ENCODE data around the gene CHST14. TPM values are rescaled to one million over a fixed set of nuclear protein-coding genes. Genes with fewer than 3 reads are reported as not detected.

The CHST14 gene
- total RNA-seq, 1 donor from 2014 or later = 17.2 TPM

- no peak for DNase-seq
Measured at GRCh38 chr15:40489274-40490175, 18.7 kb downstream of the CHST14 start.

GRCh38 chr15:40493089-40493840, 22.5 kb downstream of the CHST14 start:
- DNase-seq = no peak

GRCh38 chr15:40495516-40495915, 24.7 kb downstream of the CHST14 start:
- no peak for DNase-seq

DNA sequence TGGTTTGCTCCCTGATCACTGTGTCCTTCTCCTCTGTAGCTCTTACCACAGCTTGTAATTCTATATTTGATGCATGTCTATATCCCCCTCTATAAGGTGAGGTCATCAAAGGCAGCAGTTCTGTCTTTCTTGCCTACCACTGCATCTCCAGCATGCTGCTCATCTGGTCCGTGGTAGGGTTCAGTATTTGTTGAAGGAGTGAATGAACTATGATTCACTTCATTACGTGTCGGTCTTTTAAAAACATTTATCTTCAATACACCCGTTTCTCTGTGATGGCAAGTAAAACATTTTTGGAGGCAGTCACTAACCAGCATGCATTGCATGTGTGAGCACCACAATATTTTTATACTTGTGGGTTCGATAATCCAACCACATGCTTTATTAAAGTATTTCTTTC, 27.6 kb downstream of the CHST14 start:
- DNase-seq = no peak

DNA sequence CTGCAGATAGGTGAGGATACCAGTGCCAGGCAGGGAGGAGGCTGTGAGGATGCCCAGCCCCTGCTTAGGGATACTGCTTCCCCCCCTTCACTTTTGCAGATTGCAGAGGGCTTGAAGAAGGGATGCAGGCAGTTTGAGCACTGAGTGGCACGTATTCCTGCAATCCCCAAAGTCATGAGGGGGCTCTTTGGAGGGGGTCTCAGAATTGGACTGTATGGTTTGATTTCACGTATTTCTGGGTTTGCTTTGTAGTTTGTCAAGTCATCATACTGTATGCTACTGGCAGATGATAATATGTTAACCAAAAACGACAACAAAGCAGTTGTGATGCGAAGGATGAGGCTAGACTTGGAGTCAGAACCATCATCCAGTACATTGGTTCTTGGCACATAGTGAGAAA, 28.1 kb downstream of the CHST14 start:
- DNase-seq = no peak

DNA sequence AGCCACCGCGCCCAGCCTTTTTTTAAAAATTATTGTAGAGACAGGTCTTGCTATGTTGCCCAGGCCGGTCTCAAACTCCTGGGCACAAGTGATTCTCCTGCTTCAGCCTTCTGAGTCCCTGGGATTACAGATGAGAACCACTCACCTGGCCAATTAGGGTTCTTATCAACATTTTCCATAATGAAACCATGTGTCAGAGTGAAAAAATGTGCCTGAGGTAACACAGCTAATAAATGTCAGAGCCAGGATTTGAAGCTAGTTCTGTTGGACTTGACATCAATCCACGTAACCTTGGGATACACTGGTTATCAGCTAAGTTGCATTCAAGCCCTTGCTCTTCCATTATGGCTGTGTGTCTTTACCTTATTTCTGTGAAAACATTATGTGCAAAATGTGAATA, 29.1 kb downstream of the CHST14 start:
- DNase-seq = no peak

- no peak for DNase-seq
Measured at GRCh38 chr15:40500568-40501330, 30.0 kb downstream of the CHST14 start.

DNA sequence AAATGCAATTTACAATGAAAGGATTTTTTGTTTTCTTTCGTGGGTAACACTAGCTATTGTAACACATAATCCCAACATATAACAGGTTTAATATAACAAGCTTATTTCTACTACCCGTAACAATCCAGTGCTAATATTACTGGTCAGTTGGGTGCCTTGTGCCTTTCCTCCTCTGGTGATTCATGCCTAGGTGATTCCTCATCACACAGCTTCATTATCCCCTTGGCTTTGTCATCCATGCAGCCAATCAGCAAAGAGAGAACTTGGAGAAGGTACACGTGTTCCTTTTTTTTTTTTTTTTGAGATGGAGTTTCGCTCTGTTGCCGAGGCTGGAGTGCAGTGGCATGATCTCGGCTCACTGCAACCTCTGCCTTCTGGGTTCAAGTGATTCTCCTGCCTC, 30.7 kb downstream of the CHST14 start:
- DNase-seq = no peak

DNA sequence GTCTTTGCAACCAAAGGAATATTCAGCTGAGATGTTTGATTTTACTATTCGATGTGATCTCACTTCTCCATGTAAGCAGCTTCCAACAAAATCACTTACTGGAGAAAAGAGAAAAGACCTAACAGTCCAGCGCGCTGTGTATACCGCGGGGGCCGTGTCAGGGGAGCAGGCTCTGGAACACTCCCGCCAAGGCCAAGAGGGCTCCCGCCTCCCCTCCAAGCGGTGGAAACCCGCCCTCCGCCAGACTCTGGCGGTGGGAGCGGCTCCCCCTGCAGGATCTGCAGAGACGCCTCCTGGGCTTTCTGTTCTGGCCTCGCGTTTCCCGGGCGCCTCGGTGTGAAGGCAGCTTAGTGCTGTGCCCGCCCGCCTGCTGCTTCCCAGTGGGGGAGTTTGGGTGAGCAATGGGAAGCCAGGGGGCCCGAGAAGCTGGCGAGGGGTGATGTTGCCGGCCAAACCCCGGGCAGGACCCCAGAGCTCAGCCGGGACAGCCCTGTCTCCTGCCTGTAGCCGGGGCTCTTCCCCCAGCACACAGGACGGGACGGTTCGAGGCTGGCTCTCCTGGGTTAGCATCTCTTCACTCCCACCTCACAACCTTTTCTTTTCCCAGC, 36.3 kb downstream of the CHST14 start:
- DNase-seq = peak; percentile 88

- no peak for DNase-seq
Measured at GRCh38 chr15:40508216-40508615, 37.4 kb downstream of the CHST14 start.

DNA sequence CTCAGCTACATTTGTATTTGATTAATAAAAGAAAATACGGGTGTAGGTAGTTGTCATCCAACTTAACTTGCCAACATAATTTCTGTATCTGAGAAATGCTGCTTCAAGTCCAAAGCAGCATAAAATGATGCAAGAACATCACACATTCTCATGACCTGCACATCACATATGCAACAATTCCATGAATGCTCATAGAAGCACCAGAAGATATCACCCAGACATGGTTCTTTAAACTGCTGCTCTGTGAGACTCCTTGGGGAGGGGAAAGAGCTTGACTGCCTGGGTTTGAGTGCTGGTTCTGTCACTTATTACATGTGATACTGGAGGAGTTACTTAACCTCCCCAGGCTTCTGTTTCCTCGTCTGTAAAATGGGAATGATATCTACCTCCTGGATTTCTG, 39.4 kb downstream of the CHST14 start:
- DNase-seq = no peak

DNA sequence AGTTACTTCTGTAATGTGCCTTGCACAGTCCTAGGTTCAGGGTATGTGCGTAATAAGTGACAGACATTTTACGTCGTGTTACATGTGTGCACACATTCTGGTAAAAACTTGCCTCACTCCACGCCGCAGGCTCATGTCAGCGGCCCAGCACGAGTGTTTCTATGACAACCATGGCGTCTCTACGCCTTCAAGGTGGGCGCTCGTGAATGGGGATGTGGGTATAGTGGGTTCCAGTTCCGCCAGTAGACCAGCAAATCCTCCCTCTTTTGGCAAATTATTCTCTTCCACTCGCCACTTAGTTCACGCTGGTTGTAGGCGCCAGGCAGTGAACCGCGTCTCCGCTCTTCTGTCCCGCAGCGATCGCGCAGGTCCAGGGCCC, 40.3 kb downstream of the CHST14 start:
- peak; percentile 8 for DNase-seq

GRCh38 chr15:40511472-40512133, 40.8 kb downstream of the CHST14 start:
- peak; percentile 52 for DNase-seq

- DNase-seq = no peak
Measured at GRCh38 chr15:40512440-40512839, 41.7 kb downstream of the CHST14 start.

DNA sequence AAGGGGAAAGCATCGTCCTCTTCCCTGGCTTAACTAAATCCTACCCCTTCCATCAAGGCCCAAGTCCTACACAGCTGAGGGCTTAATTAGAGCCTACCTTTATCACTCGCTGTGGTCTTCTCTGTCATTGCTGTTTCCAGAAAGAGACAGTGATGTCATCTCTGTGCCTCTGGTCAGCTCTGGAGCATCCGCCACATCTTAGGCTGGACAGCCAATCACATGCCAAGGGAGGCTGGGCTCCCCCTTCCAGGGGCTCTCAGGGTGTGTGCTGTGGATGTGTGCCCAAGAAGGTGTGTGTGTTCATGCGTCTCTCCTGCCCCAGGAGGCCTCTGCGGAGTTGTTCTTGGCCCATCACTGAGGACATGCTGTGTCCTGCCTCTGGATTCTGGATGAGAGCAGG, 42.8 kb downstream of the CHST14 start:
- DNase-seq = peak; percentile 19

DNA sequence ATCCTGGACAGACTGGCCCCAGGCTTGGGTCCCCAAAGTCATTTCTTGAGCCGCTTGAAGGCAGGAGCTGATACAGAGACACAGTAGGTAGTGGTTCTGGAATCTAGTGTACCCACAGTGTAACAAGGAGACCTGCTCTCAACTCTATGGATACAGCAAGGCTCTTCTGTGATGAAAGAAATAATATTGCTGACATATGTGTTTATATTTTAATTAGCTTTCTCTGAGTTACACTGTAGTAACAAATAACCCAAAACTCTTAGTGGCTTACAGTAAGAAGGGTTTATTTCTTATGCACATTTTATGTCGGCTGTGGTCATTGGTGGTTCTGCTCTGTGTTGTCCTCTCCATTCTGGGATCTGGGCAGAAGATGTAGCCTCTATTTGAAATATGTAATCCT, 45.5 kb downstream of the CHST14 start:
- DNase-seq = no peak

Other genes starting within 250 kb of the CHST14 start
- 2.5 TPM for gene PAK6, start 231.9 kb upstream of the CHST14 start, total RNA-seq
- 2.4 TPM for gene ANKRD63, start 187.9 kb upstream of the CHST14 start, total RNA-seq
- gene PLCB2, start 163.0 kb upstream of the CHST14 start, total RNA-seq = 8.7 TPM
- gene INAFM2, start 147.3 kb upstream of the CHST14 start, total RNA-seq = 19.4 TPM
- gene CCDC9B, start 130.0 kb upstream of the CHST14 start, total RNA-seq = 25.4 TPM
- gene PHGR1, start 120.0 kb upstream of the CHST14 start, total RNA-seq = not detected
- 4.1 TPM for gene DISP2, start 112.8 kb upstream of the CHST14 start, total RNA-seq
- 25.6 TPM for gene KNSTRN, start 88.3 kb upstream of the CHST14 start, total RNA-seq
- 52.8 TPM for gene IVD, start 65.2 kb upstream of the CHST14 start, total RNA-seq
- 13.6 TPM for gene BAHD1, start 30.0 kb upstream of the CHST14 start, total RNA-seq
- gene CCDC32, start 94.1 kb downstream of the CHST14 start, total RNA-seq = 21.5 TPM
- gene RPUSD2, start 98.3 kb downstream of the CHST14 start, total RNA-seq = 17.6 TPM
- 13.0 TPM for gene KNL1, start 123.3 kb downstream of the CHST14 start, total RNA-seq
- gene RAD51, start 224.2 kb downstream of the CHST14 start, total RNA-seq = 9.2 TPM

Measured in tongue (tissue), 2 donors.